Measurements from ENCODE around the gene NFATC2.

- TF ChIP-seq CTCF (IDR thresholded peaks at IDR 0.05; ENCODE audit: low read depth, low read length, poor library complexity, severe bottlenecking) (no peak), EZH2phosphoT487 (IDR thresholded peaks at IDR 0.05; ENCODE audit: borderline replicate concordance, low read length) (no peak)
Measured at GRCh38 chr20:51571460-51571794, 28.9 kb upstream of the NFATC2 start.

Measured in DOHH2 (cell line).